ENCODE data around the gene APOL1. TPM values are rescaled to one million over a fixed set of nuclear protein-coding genes. Genes with fewer than 3 reads are reported as not detected.
A peak's percentile ranks its signal among the peaks of the same experiment; 100 is the strongest.

APOL1 gene
- total and polyA plus RNA-seq, 9 of the 15 experiments (the other 6 are each of a cell fraction or from before 2014, with no cell fraction given), result 2.5 to 9.7 (median 5.6) TPM

GRCh38 chr22:36221799-36222751, 30.9 kb upstream of the APOL1 start (continued):
- TF ChIP-seq ZNF407 (IDR thresholded peaks at IDR 0.05; ENCODE audit: low read depth) (no peak), CTCF (IDR thresholded peaks at IDR 0.05 in 2 of 3, conservative IDR thresholded peaks at IDR 0.05 in 1 of 3; ENCODE audit: insufficient read depth in 2 of 3, low read depth in 1 of 3, low read length in 3 of 3) (peak; percentile 69 to 81 (median 76)), SMC3 (conservative IDR thresholded peaks at IDR 0.05; ENCODE audit: insufficient read depth, low read depth, low read length) (peak; percentile 78), ARID3B (CRISPR knock-in tag; IDR thresholded peaks at IDR 0.05; ENCODE audit: borderline replicate concordance) (no peak), RAD21 (CRISPR knock-in tag; conservative IDR thresholded peaks at IDR 0.05 in 1 of 2, IDR thresholded peaks at IDR 0.05 in 1 of 2) (peak; percentile 54 to 84), IRF9 (tag; IDR thresholded peaks at IDR 0.05) (no peak), ZNF449 (CRISPR knock-in tag; IDR thresholded peaks at IDR 0.05) (no peak), JUNB (CRISPR knock-in tag; conservative IDR thresholded peaks at IDR 0.05) (no peak)

Data from K562 (cell line).